Activated naive CD8-positive, alpha-beta T cell treated with anti-CD3 and anti-CD28 coated beads, Interleukin-2, amount 50 U/mL, for 24 hours (primary cell): Measurements from ENCODE around the gene MLST8.

ENCODE experiments used
- ATAC-seq: fragments of 150-1000 bp; cut with Tn5 transposase; one replicate; pipeline ENCODE4 v1.10.0; 2021
- DNase-seq: peaks from one replicate; pipeline ENCODE4 v3.0.0; 2021
- H3K27ac Mint-ChIP-seq: one replicate; pipeline ENCODE4 v1.8.0; 2021; ENCODE audit warnings: mild to moderate bottlenecking, mixed read lengths
- H3K27me3 Mint-ChIP-seq: one replicate; pipeline ENCODE4 v1.8.0; 2021; ENCODE audit warnings: mixed read lengths
- H3K36me3 Mint-ChIP-seq: one replicate; pipeline ENCODE4 v1.8.0; 2021; ENCODE audit warnings: low read depth, mixed read lengths
- H3K4me1 Mint-ChIP-seq: one replicate; pipeline ENCODE4 v1.8.0; 2021; ENCODE audit warnings: mixed read lengths
- H3K4me3 Mint-ChIP-seq: one replicate; pipeline ENCODE4 v1.8.0; 2021; ENCODE audit warnings: mild to moderate bottlenecking, moderate library complexity, mixed read lengths
- H3K9me3 Mint-ChIP-seq: one replicate; pipeline ENCODE4 v1.8.0; 2021; ENCODE audit warnings: mixed read lengths

Gene MLST8

GRCh38 chr16:2167068-2167638 lies 38.1 kb upstream of the MLST8 start:
- Mint-ChIP-seq H3K27me3 (no peaks in the 10 kb centered on the region), H3K36me3 (peaks cover 12% of the 10 kb centered on the region), H3K4me3 (no peak overlapping the region), H3K9me3 (no peaks in the 10 kb centered on the region), H3K27ac (no peak overlapping the region), H3K4me1 (peaks cover 3% of the 10 kb centered on the region)
- DNase-seq (no peak), ATAC-seq (no peak)

GRCh38 chr16:2170080-2170479 lies 35.2 kb upstream of the MLST8 start:
- no peak for ATAC-seq
- DNase-seq: no peak
- peaks cover 20% of the 10 kb centered on the region for H3K36me3 Mint-ChIP-seq
- no peak overlapping the region for H3K4me3 Mint-ChIP-seq
- H3K27ac Mint-ChIP-seq: no peak overlapping the region
- no peaks in the 10 kb centered on the region for H3K9me3 Mint-ChIP-seq
- no peaks in the 10 kb centered on the region for H3K4me1 Mint-ChIP-seq
- no peaks in the 10 kb centered on the region for H3K27me3 Mint-ChIP-seq

- peaks cover 20% of the 10 kb centered on the region for H3K36me3 Mint-ChIP-seq
- no peak overlapping the region for H3K4me3 Mint-ChIP-seq
- no peaks in the 10 kb centered on the region for H3K27me3 Mint-ChIP-seq
- no peaks in the 10 kb centered on the region for H3K9me3 Mint-ChIP-seq
- DNase-seq (no peak), ATAC-seq (no peak)
- H3K4me1 Mint-ChIP-seq: no peaks in the 10 kb centered on the region
- no peak overlapping the region for H3K27ac Mint-ChIP-seq
These were observed 34.4 kb upstream of the MLST8 start for GRCh38 chr16:2170587-2171435.

- Mint-ChIP-seq H3K36me3 (peaks cover 18% of the 10 kb centered on the region), H3K27me3 (no peaks in the 10 kb centered on the region), H3K27ac (no peak overlapping the region), H3K4me1 (no peaks in the 10 kb centered on the region), H3K9me3 (no peaks in the 10 kb centered on the region), H3K4me3 (no peak overlapping the region)
- DNase-seq: no peak
- no peak for ATAC-seq
These were observed 33.6 kb upstream of the MLST8 start for GRCh38 chr16:2171601-2172178.

GRCh38 chr16:2172688-2173335 lies 32.4 kb upstream of the MLST8 start:
- no peak for ATAC-seq
- H3K4me3 Mint-ChIP-seq: no peak overlapping the region
- no peaks in the 10 kb centered on the region for H3K4me1 Mint-ChIP-seq
- H3K27me3 Mint-ChIP-seq: no peaks in the 10 kb centered on the region
- H3K36me3 Mint-ChIP-seq: peaks cover 18% of the 10 kb centered on the region
- DNase-seq: no peak
- no peak overlapping the region for H3K27ac Mint-ChIP-seq
- H3K9me3 Mint-ChIP-seq: no peaks in the 10 kb centered on the region

- Mint-ChIP-seq H3K36me3 (peaks cover 16% of the 10 kb centered on the region), H3K4me3 (no peak overlapping the region), H3K4me1 (no peaks in the 10 kb centered on the region), H3K27ac (no peak overlapping the region), H3K27me3 (no peaks in the 10 kb centered on the region), H3K9me3 (no peaks in the 10 kb centered on the region)
- no peak for ATAC-seq
- no peak for DNase-seq
These were observed 31.9 kb upstream of the MLST8 start for GRCh38 chr16:2173366-2173765.

- no peak for DNase-seq
- Mint-ChIP-seq H3K4me1 (no peaks in the 10 kb centered on the region), H3K4me3 (no peak overlapping the region), H3K27me3 (no peaks in the 10 kb centered on the region), H3K36me3 (peaks cover 16% of the 10 kb centered on the region), H3K9me3 (no peaks in the 10 kb centered on the region), H3K27ac (no peak overlapping the region)
- no peak for ATAC-seq
These were observed 31.3 kb upstream of the MLST8 start for GRCh38 chr16:2173916-2174315.

GRCh38 chr16:2174396-2175131 lies 30.7 kb upstream of the MLST8 start:
- ATAC-seq: no peak
- Mint-ChIP-seq H3K4me3 (no peak overlapping the region), H3K27ac (no peak overlapping the region), H3K9me3 (no peaks in the 10 kb centered on the region), H3K27me3 (no peaks in the 10 kb centered on the region), H3K36me3 (peaks cover 16% of the 10 kb centered on the region), H3K4me1 (no peaks in the 10 kb centered on the region)
- DNase-seq: no peak

- peaks cover 16% of the 10 kb centered on the region for H3K36me3 Mint-ChIP-seq
- no peaks in the 10 kb centered on the region for H3K27me3 Mint-ChIP-seq
These were observed 29.8 kb upstream of the MLST8 start for GRCh38 chr16:2175454-2175853.

GRCh38 chr16:2176047-2176446 lies 29.2 kb upstream of the MLST8 start:
- Mint-ChIP-seq H3K27me3 (no peaks in the 10 kb centered on the region), H3K4me3 (no peak overlapping the region), H3K36me3 (peaks cover 16% of the 10 kb centered on the region), H3K4me1 (no peaks in the 10 kb centered on the region), H3K9me3 (no peaks in the 10 kb centered on the region), H3K27ac (no peak overlapping the region)
- ATAC-seq (no peak), DNase-seq (no peak)

More at GRCh38 chr16:2175454-2175853, 29.8 kb upstream of the MLST8 start:
- ATAC-seq: no peak
- Mint-ChIP-seq H3K4me3 (no peak overlapping the region), H3K4me1 (no peaks in the 10 kb centered on the region), H3K9me3 (no peaks in the 10 kb centered on the region), H3K27ac (no peak overlapping the region)
- DNase-seq: no peak

- Mint-ChIP-seq H3K9me3 (no peaks in the 10 kb centered on the region), H3K4me3 (no peak overlapping the region), H3K27ac (no peak overlapping the region), H3K27me3 (no peaks in the 10 kb centered on the region), H3K36me3 (peaks cover 13% of the 10 kb centered on the region), H3K4me1 (no peaks in the 10 kb centered on the region)
- ATAC-seq (no peak), DNase-seq (no peak)
These were observed 28.2 kb upstream of the MLST8 start for GRCh38 chr16:2177101-2177500.

GRCh38 chr16:2177561-2177960 lies 27.7 kb upstream of the MLST8 start:
- no peak overlapping the region for H3K27ac Mint-ChIP-seq
- no peaks in the 10 kb centered on the region for H3K27me3 Mint-ChIP-seq
- DNase-seq (no peak), ATAC-seq (no peak)
- no peak overlapping the region for H3K4me3 Mint-ChIP-seq
- H3K4me1 Mint-ChIP-seq: no peaks in the 10 kb centered on the region
- no peaks in the 10 kb centered on the region for H3K9me3 Mint-ChIP-seq
- peaks cover 13% of the 10 kb centered on the region for H3K36me3 Mint-ChIP-seq

GRCh38 chr16:2178321-2179106 lies 26.7 kb upstream of the MLST8 start:
- Mint-ChIP-seq H3K27me3 (no peaks in the 10 kb centered on the region), H3K9me3 (no peaks in the 10 kb centered on the region), H3K4me1 (no peaks in the 10 kb centered on the region), H3K27ac (no peak overlapping the region), H3K36me3 (peaks cover 9% of the 10 kb centered on the region), H3K4me3 (no peak overlapping the region)
- DNase-seq: peak; percentile 40
- peak; percentile 25 for ATAC-seq

- H3K4me1 Mint-ChIP-seq: no peaks in the 10 kb centered on the region
- H3K4me3 Mint-ChIP-seq: no peak overlapping the region
- DNase-seq (no peak), ATAC-seq (no peak)
- peaks cover 6% of the 10 kb centered on the region for H3K36me3 Mint-ChIP-seq
- no peaks in the 10 kb centered on the region for H3K27me3 Mint-ChIP-seq
- H3K9me3 Mint-ChIP-seq: no peaks in the 10 kb centered on the region
- no peak overlapping the region for H3K27ac Mint-ChIP-seq
These were observed 26.1 kb upstream of the MLST8 start for GRCh38 chr16:2179107-2179501.
